Stimulated activated CD4-positive, alpha-beta T cell treated with anti-CD3 and anti-CD28 coated beads, TNF-alpha, amount 100 ng/mL, for 24 hours (primary cell): ENCODE results near the gene AIG1.
"Not testable (repeated sequence)": the region's sequence is repeated elsewhere in the genome, so short reads cannot be mapped to it uniquely, and the experiment has no call there.

Experiments
- DNase-seq, 3 experiments: peaks; one replicate each; pipeline ENCODE4 v3.0.0-alpha.2; 2020; ENCODE audit warnings: low read depth in 3 of 3

AIG1 gene

DNA sequence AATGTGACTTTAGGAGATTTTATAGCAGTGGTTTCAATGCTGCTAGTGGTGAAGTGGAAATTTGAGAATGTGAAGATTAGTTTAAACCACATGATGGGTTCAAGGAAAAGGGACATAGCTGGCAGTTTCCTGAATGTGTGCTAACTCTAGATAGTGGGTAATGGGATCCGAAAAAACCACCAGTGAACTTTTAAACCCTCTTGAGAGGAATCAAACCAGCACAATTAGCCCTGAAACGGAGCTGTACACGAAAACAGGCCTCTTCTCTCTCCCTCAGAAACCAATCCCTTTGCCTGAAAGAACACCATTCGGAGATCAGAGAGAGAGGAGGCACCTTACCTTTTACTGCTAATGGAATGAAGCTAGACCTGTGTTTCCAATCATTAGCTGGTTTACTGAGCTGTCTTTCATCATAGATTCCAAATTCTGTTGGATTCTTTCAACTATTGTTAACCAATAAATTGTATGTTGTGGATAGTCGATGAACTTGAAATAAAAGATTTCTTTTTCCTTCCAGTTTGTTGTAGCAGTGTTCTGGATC lies 103.9 kb downstream of the AIG1 start:
- no peak for DNase-seq

DNA sequence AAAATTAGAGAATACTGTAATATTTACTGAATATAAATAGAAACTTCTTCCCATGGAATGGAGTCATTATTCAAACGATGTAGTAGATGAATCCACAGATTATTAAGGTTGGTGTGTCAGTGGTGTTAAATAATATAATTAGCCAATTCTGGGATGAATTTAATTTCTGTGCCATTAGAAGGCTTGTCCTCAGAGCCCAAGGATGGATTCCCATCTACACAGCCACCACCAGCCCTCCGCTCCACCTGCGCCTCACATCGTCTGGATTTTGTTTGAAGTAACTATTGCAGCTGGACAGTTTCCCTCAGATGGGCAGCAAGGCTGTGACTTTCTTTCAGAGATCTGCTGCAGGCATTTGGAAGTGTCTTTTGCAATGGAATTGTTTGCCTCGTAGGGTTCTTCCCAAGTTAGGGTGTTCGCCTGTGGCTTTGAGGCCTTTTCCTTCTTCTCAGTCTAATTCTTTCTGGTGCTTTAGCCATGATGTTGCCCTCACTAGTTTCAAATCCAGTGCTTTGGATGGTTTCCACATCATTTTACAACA lies 104.7 kb downstream of the AIG1 start:
- DNase-seq = no peak

GRCh38 chr6:143166247-143166695 lies 105.6 kb downstream of the AIG1 start:
- no peak for DNase-seq

DNA sequence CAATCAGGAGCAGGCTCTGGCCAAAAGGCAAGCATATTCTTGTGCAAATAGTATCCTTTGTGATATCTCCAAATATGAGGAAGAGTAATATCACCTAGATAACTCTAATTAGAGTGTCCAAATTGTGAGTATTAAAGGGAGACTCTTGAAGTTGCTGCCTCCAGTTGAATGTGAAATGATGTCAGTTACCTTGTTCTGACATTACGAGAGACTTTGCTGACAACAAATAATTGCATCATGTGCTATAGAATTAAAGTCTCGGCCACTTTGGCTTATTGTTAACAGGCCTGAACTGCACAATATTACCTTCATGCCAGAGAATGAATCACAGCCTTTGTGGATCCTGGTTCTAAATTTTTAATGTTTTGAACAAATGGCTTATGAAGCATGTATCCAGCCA lies 106.5 kb downstream of the AIG1 start:
- no peak for DNase-seq

DNA sequence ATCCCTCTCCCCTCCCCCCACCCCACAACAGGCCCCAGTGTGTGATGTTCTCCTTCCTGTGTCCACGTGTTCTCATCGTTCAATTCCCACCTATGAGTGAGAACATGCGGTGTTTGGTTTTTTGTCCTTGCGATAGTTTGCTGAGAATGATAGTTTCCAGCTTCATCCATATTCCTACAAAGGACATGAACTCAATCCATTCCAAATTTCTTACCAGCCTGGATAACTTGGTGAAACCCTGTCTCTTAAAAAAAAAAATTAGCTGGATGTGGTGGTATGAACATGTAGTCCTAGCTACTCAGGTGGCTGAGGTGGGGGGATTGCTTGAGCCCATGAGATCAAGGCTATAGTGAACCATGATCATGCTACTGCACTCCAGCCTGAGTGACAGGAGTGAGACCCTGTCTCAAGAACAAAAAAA lies 107.7 kb downstream of the AIG1 start:
- not testable (repeated sequence) for DNase-seq

- DNase-seq = no peak
These were observed 108.8 kb downstream of the AIG1 start for GRCh38 chr6:143169440-143169839.

DNA sequence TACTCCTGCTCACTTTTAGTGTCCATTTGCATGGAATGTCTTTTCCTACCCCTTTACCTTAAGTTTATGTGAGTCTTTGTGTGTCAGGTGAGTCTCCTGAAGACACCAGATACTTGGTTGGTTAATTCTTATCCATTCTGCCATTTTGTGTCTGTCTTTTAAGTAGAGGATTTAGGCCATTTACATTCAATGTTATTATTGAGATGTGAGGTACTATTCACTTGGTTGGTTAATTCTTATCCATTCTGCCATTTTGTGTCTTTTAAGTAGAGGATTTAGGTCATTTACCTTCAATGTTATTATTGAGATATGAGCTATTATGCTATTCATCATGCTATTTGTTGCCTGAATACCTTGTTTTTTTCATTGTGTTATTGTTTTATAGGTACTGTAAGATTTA lies 113.8 kb downstream of the AIG1 start:
- no peak for DNase-seq

GRCh38 chr6:143174951-143175350 lies 114.3 kb downstream of the AIG1 start:
- DNase-seq = no peak

GRCh38 chr6:143176090-143177021 lies 115.7 kb downstream of the AIG1 start:
- DNase-seq = no peak

GRCh38 chr6:143177706-143178105 lies 117.0 kb downstream of the AIG1 start:
- no peak for DNase-seq

- DNase-seq = no peak
These were observed 118.4 kb downstream of the AIG1 start for GRCh38 chr6:143179096-143179495.

DNA sequence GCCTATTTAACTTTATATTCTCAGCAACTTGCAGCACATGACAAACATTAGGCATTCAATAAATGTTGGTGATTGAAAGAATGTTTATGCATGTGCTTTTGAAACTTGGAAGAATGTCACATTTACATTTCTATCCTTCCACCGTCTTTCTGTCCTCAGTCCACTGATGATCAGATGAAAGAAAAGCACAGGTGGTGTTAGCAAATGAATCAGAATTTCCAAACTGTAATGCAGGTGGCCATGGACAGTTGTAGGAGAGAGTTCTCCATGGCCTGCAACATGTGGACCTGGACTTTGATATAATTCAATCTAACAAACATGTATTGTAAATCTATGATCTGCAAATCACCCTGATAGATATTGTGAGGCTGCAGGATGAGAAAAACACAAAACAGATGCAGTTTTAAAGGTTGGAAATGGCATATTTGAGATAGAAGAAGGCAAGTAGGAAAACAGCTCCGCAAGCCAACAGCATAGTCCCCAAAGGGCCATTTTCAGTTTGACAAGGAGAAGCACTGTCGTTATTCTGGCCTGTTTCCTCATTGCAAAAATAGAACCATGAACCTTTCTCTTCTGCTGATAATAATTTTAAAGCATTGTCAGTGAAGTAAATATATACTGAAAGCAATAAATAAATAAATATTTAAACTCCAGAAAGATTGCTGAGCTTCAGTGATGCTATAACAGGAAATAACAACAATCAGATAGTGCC lies 119.4 kb downstream of the AIG1 start:
- DNase-seq = no peak

DNA sequence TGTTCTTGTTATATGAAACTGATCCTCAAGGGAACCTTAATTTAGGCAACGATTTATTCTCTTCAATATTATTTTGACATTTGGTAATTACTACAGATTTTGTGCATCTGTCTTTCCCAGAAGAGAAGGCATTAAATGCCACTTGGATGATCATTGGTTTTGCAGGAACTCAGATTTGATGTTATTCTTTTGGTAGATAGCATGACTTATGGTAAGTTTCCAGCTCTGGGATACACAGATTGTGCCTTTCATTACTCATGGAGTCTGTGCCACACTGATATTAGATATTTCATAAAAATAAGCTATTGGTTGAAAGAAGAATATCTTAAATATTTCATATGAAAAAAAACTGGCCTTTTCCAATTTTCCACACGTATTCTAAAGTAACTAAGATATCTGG lies 120.1 kb downstream of the AIG1 start:
- no peak for DNase-seq

DNA sequence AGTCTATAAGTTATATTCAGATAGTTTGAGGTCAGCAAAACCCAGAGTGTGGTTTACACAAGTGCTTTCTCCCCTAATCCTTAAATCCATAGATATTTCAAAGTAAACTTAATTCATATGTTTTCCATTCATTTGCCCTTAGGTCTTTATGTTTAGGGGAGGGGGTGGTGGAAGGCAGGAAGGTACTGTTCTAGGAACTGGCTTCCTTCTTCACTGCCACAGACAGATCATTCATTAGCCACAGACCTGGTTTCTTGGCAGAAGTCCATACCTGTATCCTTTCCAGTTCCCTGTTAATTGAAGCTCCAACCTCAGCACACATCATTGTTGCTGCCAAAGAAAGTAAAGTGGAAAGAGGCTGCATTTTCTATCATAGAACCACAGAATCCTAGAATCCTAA lies 123.0 kb downstream of the AIG1 start:
- no peak for DNase-seq

DNA sequence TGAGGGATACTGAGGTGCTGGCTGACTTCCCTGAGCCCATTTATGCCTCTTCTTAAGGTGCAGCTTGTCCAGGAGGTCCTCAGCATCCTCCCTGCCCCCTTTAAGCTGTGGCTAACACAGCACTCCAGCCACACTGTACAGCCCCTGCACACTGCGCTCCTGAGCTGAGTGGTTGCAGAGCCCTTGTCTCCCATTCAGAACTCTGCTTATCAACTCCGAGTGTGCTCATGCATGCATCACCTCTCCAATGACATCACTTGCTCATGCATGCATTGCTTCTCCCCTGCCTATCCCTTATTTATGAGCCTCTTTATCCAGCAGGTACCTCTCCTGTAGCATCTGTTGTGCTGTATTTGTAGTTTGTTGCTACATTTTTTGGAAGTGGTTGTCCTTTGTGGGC lies 124.6 kb downstream of the AIG1 start:
- no peak for DNase-seq

- no peak for DNase-seq
These were observed 126.7 kb downstream of the AIG1 start for GRCh38 chr6:143187238-143187923.

- no peak for DNase-seq
These were observed 127.6 kb downstream of the AIG1 start for GRCh38 chr6:143188292-143188691.

DNA sequence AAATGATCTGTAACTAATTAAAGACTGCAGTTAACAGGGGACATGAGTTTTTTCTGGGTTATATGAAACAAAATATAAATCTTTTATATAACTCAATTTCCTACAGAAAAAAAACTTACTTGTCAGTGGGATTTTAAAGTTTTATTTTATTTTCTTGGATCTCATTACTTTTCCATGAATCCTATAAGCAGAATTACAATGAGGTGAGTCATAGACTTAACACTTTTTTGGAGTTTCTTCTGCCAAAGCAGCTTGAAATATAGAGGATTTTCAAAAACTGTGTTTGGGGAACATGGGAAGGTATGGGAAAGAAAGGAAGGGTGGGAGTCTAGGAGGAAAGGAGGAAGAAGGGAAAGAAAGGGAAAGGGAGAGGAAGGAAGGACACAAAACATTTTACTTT lies 130.7 kb downstream of the AIG1 start:
- DNase-seq = no peak

GRCh38 chr6:143192766-143193165 lies 132.1 kb downstream of the AIG1 start:
- no peak for DNase-seq

GRCh38 chr6:143193571-143194094 lies 132.9 kb downstream of the AIG1 start:
- no peak for DNase-seq

GRCh38 chr6:143194095-143194589 lies 133.5 kb downstream of the AIG1 start:
- DNase-seq = no peak
